ENCODE data around the gene AFAP1. TPM values are rescaled to one million over a fixed set of nuclear protein-coding genes. Genes with fewer than 3 reads are reported as not detected.

The AFAP1 gene
- total RNA-seq, 1 donor from 2014 or later, result 57.6 TPM

DNA sequence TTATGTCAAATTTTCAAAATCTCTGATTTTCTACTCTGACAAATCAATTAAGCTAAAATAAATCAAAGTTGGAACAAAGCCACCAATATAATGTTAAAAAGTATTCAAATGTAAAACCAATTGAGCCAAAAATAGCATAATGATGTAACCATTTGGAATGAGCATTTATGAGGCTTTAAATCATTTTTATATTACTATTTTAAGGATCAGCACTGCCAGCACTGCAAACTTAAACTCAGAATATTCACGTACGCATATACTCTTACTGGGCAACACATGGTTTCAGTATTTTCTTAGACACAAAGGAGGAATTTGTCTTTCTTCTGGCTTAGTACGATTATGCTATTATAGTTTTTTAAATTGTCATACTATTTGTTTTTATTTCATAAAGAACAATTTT is 52.2 kb downstream of the AFAP1 start:
- Mint-ChIP-seq H3K36me3 (ENCODE audit: low read depth) (peaks cover 4% of the 10 kb centered on the region), H3K27ac (no peak overlapping the region), H3K4me1 (ENCODE audit: low read depth) (peaks cover 5% of the 10 kb centered on the region), H3K9me3 (peaks cover 7% of the 10 kb centered on the region), H3K4me3 (ENCODE audit: low read depth) (no peak overlapping the region), H3K27me3 (ENCODE audit: low read depth) (no peaks in the 10 kb centered on the region)
- DNase-seq (ENCODE audit: low spot score), result no peak
- intact Hi-C loops (cut with micrococcal nuclease), result loop anchor here (5.0 kb wide), 1 partner anchor 45 kb away; no protein-coding TSS in a partner anchor

DNA sequence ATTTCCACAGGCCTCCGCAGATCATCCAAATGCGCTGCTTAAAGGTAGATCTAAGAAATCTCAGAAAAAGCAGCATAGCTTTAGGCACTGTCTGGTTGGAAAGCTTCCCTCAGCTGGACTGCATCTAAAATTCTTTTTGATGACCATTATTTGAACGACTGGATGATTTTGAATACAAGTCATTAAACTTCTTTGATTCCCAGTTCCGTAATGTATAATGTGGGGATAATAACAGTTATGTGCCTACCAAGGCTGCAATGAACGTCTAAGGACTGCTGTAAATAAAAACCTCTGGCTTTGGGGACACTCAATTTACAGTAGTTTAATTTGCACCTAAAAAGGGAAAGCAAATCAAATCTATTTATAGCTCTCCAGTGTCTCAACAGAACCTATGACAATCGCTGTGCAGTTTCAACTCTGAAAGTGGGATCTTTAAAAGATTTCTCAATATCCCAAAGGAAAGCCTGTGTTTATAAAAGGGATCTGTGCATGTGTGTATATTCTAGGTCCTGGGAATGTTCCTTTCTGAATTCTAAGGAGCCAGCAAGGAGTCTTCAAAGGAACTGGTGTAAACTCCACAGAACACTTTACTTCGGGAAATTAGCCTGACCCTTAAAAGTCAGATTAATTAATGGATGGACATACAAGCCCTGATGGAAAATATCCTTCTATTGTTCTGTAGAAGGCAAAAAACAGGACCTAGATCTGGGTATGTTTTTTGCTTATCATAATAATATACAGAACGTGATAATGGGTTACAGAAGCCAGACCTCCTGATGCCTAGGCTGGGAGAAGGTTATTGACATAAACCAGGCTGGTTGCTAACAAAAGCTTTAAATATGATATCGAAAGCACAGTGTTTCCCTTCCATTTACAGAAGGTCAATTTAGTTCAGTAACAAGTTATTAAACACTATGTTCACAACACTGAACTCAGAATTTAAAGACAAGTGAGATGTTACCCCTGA is 53.4 kb downstream of the AFAP1 start:
- Mint-ChIP-seq H3K4me3 (ENCODE audit: low read depth) (no peak overlapping the region), H3K27ac (no peak overlapping the region), H3K4me1 (ENCODE audit: low read depth) (peaks cover 6% of the 10 kb centered on the region), H3K9me3 (peaks cover 7% of the 10 kb centered on the region), H3K36me3 (ENCODE audit: low read depth) (peaks cover 4% of the 10 kb centered on the region), H3K27me3 (ENCODE audit: low read depth) (no peaks in the 10 kb centered on the region)
- no peak for DNase-seq (ENCODE audit: low spot score)
- intact Hi-C loops (cut with micrococcal nuclease), result loop anchor here (5.0 kb wide), 1 partner anchor 46 kb away; no protein-coding TSS in a partner anchor

GRCh38 chr4:7885216-7886006 is 54.2 kb downstream of the AFAP1 start:
- peaks cover 15% of the 10 kb centered on the region for H3K4me1 Mint-ChIP-seq (ENCODE audit: low read depth)
- H3K27me3 Mint-ChIP-seq (ENCODE audit: low read depth), result no peaks in the 10 kb centered on the region
- H3K9me3 Mint-ChIP-seq, result peaks cover 7% of the 10 kb centered on the region
- intact Hi-C loops (cut with micrococcal nuclease), result loop anchor here (5.0 kb wide), 1 partner anchor 47 kb away; no protein-coding TSS in a partner anchor
- H3K36me3 Mint-ChIP-seq (ENCODE audit: low read depth), result peaks cover 4% of the 10 kb centered on the region
- H3K27ac Mint-ChIP-seq, result no peak overlapping the region
- no peak for DNase-seq (ENCODE audit: low spot score)
- H3K4me3 Mint-ChIP-seq (ENCODE audit: low read depth), result no peak overlapping the region

DNA sequence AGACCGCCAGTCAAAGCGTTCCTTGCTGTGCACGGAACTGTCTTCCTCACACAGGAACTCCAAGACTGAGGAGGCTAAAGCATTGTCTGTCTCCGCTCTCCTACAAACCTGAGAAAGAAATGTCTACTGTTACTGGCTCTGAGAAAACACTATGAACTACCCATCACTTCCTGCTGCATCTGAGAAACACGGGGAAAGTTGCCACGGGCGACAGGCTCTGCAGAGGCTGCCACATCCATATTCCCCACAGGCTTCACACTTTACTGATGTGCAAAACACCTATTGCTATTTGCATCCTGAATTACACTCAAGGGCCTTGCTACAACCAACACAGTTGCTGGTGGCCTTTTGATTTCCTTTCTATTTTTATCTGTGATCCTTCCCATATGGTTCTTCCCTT is 59.0 kb downstream of the AFAP1 start:
- Mint-ChIP-seq H3K27me3 (ENCODE audit: low read depth) (no peaks in the 10 kb centered on the region), H3K27ac (no peak overlapping the region), H3K9me3 (no peaks in the 10 kb centered on the region), H3K36me3 (ENCODE audit: low read depth) (no peaks in the 10 kb centered on the region), H3K4me1 (ENCODE audit: low read depth) (peaks cover 31% of the 10 kb centered on the region), H3K4me3 (ENCODE audit: low read depth) (no peak overlapping the region)
- DNase-seq (ENCODE audit: low spot score), result no peak
- intact Hi-C loops (cut with micrococcal nuclease), result no loop called here

- no peak for DNase-seq (ENCODE audit: low spot score)
- Mint-ChIP-seq H3K4me1 (ENCODE audit: low read depth) (peaks cover 35% of the 10 kb centered on the region), H3K4me3 (ENCODE audit: low read depth) (no peak overlapping the region), H3K27me3 (ENCODE audit: low read depth) (no peaks in the 10 kb centered on the region), H3K9me3 (no peaks in the 10 kb centered on the region), H3K27ac (no peak overlapping the region), H3K36me3 (ENCODE audit: low read depth) (no peaks in the 10 kb centered on the region)
- intact Hi-C loops (cut with micrococcal nuclease), result loop anchor here (5.0 kb wide), 2 partner anchors 52 to 58 kb away; partner anchors contain the start of gene AFAP1
Measured at GRCh38 chr4:7879127-7879526, 60.5 kb downstream of the AFAP1 start.

- no peaks in the 10 kb centered on the region for H3K27me3 Mint-ChIP-seq (ENCODE audit: low read depth)
- H3K27ac Mint-ChIP-seq, result no peak overlapping the region
- DNase-seq (ENCODE audit: low spot score), result no peak
- H3K36me3 Mint-ChIP-seq (ENCODE audit: low read depth), result no peaks in the 10 kb centered on the region
- H3K4me1 Mint-ChIP-seq (ENCODE audit: low read depth), result peaks cover 40% of the 10 kb centered on the region
- intact Hi-C loops (cut with micrococcal nuclease), result loop anchor here (5.0 kb wide), 2 partner anchors 51 to 59 kb away; partner anchors contain the start of gene AFAP1
- no peaks in the 10 kb centered on the region for H3K9me3 Mint-ChIP-seq
- H3K4me3 Mint-ChIP-seq (ENCODE audit: low read depth), result no peak overlapping the region
Measured at GRCh38 chr4:7878323-7878722, 61.3 kb downstream of the AFAP1 start.

DNA sequence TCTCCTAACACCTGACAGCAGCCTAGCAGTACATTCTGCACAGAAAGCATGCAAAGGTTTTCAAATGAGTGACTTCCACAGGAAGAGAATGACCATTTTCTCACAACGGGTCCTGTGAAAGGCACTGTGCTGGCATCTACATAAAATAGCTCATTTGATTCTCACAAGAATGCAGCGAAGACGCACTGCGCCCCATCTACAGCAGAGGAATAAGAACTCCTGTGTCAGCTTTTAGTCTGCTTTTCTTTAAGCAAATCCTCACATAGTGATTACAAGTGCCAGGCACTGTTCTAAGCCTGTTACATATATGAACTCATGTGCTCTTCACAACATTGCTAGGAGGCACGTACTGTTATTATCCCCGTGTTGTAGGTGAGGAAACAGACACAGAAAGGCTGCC is 62.5 kb downstream of the AFAP1 start:
- H3K27ac Mint-ChIP-seq, result no peak overlapping the region
- H3K27me3 Mint-ChIP-seq (ENCODE audit: low read depth), result no peaks in the 10 kb centered on the region
- peak overlapping the region; percentile 22 for H3K4me3 Mint-ChIP-seq (ENCODE audit: low read depth)
- DNase-seq (ENCODE audit: low spot score), result no peak
- intact Hi-C loops (cut with micrococcal nuclease), result loop anchor here (5.0 kb wide), 2 partner anchors 50 to 60 kb away; partner anchors contain the start of gene AFAP1
- no peaks in the 10 kb centered on the region for H3K9me3 Mint-ChIP-seq
- peaks cover 40% of the 10 kb centered on the region for H3K4me1 Mint-ChIP-seq (ENCODE audit: low read depth)
- H3K36me3 Mint-ChIP-seq (ENCODE audit: low read depth), result no peaks in the 10 kb centered on the region

DNA sequence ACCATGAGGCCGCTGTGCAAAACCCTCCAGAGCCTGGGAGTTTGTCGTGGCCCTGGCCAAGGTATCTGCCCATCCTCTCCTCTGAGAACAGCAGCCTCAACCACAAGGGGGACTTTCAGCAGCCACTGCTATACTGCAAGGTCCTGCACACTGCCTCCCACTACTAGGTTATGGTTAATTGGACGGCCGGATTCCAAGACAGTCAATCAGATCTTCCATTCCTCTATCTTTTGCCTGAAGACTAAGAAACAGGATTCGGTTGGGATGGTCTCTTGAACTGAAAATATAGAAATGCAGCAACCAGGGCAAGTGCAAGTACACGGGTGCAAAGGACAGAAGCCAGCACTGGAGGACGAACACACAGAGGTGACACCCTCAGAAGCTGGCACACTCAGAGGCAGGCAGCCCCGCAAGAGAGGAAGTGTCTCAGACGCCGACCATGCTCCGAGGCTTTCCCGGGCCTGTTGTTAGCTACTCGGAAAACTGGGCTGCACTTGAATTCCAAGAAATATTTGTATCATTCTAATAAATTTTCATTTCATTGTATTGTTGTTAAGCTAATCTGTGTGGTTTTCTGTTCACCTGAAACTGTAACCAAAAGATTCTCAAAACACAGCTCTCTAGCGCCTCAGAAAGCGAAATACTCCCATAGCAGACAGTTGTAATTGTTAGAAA is 63.3 kb downstream of the AFAP1 start:
- H3K9me3 Mint-ChIP-seq, result no peaks in the 10 kb centered on the region
- intact Hi-C loops (cut with micrococcal nuclease), result loop anchor here (5.0 kb wide), 2 partner anchors 49 to 61 kb away; partner anchors contain the start of gene AFAP1
- peak overlapping the region; percentile 38 for H3K27ac Mint-ChIP-seq
- no peaks in the 10 kb centered on the region for H3K36me3 Mint-ChIP-seq (ENCODE audit: low read depth)
- H3K27me3 Mint-ChIP-seq (ENCODE audit: low read depth), result no peaks in the 10 kb centered on the region
- DNase-seq (ENCODE audit: low spot score), result no peak
- peak overlapping the region; percentile 22 for H3K4me3 Mint-ChIP-seq (ENCODE audit: low read depth)
- H3K4me1 Mint-ChIP-seq (ENCODE audit: low read depth), result peaks cover 39% of the 10 kb centered on the region

GRCh38 chr4:7874838-7875237 is 64.8 kb downstream of the AFAP1 start:
- Mint-ChIP-seq H3K27ac (no peak overlapping the region), H3K9me3 (no peaks in the 10 kb centered on the region), H3K4me1 (ENCODE audit: low read depth) (peaks cover 30% of the 10 kb centered on the region), H3K36me3 (ENCODE audit: low read depth) (peaks cover 4% of the 10 kb centered on the region), H3K4me3 (ENCODE audit: low read depth) (no peak overlapping the region), H3K27me3 (ENCODE audit: low read depth) (no peaks in the 10 kb centered on the region)
- intact Hi-C loops (cut with micrococcal nuclease), result loop anchor here (5.0 kb wide), 2 partner anchors 48 to 62 kb away; partner anchors contain the start of gene AFAP1
- no peak for DNase-seq (ENCODE audit: low spot score)

DNA sequence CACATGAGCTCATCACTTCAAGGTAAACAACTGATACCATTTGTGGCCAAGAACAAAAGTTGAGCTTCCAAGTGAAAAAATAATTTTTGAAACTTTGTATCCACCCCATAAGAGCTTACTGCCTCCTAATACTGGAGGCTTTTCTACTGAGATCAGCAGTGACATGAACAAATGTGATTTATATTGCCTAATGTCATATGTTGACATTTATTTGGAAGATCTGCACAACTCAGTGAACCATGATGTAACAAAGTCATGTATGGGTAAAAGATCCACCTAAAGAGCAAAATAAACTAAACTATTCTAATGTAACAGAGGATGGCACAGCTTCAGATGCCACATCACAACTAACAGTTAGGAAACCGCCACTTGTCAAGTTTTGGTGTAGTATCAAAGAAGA is 65.8 kb downstream of the AFAP1 start:
- H3K4me3 Mint-ChIP-seq (ENCODE audit: low read depth), result no peak overlapping the region
- no peaks in the 10 kb centered on the region for H3K9me3 Mint-ChIP-seq
- H3K36me3 Mint-ChIP-seq (ENCODE audit: low read depth), result peaks cover 11% of the 10 kb centered on the region
- H3K27me3 Mint-ChIP-seq (ENCODE audit: low read depth), result no peaks in the 10 kb centered on the region
- H3K4me1 Mint-ChIP-seq (ENCODE audit: low read depth), result peaks cover 35% of the 10 kb centered on the region
- DNase-seq (ENCODE audit: low spot score), result no peak
- intact Hi-C loops (cut with micrococcal nuclease), result no loop called here
- H3K27ac Mint-ChIP-seq, result no peak overlapping the region

DNA sequence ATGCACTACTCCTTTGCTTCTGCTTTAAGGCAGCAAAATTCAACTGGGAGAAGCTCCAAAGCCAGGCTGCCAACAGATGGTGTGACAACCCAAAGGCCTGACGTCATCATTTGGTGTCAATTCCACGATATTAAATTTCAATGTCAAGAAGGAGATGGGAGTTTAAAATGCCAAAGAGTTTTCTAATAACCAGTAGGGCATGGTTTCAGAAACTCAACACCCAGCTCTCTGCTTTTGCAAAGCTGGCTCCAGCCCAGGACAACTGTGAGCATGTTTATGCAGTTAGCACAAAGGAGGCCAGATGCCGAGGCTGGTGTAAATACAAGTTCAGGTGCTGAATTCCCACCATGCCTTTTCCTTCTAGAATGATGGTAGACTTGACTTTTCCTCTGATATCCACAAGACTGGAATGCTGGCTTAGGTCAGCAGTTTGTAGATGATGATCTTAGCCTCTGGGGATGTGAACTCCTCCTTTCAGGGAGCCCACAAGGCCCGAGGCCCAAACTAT is 67.3 kb downstream of the AFAP1 start:
- H3K9me3 Mint-ChIP-seq, result no peaks in the 10 kb centered on the region
- H3K27ac Mint-ChIP-seq, result no peak overlapping the region

GRCh38 chr4:7871356-7871755 is 68.3 kb downstream of the AFAP1 start:
- H3K27ac Mint-ChIP-seq, result no peak overlapping the region
- no peak for DNase-seq (ENCODE audit: low spot score)
- no peaks in the 10 kb centered on the region for H3K9me3 Mint-ChIP-seq
- H3K36me3 Mint-ChIP-seq (ENCODE audit: low read depth), result peaks cover 21% of the 10 kb centered on the region
- intact Hi-C loops (cut with micrococcal nuclease), result no loop called here
- H3K4me1 Mint-ChIP-seq (ENCODE audit: low read depth), result peaks cover 38% of the 10 kb centered on the region
- H3K27me3 Mint-ChIP-seq (ENCODE audit: low read depth), result no peaks in the 10 kb centered on the region
- no peak overlapping the region for H3K4me3 Mint-ChIP-seq (ENCODE audit: low read depth)

More for the DNA sequence above, 67.3 kb downstream of the AFAP1 start:
- peaks cover 17% of the 10 kb centered on the region for H3K36me3 Mint-ChIP-seq (ENCODE audit: low read depth)
- intact Hi-C loops (cut with micrococcal nuclease), result no loop called here
- H3K27me3 Mint-ChIP-seq (ENCODE audit: low read depth), result no peaks in the 10 kb centered on the region
- no peak overlapping the region for H3K4me3 Mint-ChIP-seq (ENCODE audit: low read depth)
- DNase-seq (ENCODE audit: low spot score), result no peak
- H3K4me1 Mint-ChIP-seq (ENCODE audit: low read depth), result peaks cover 42% of the 10 kb centered on the region

Data from activated T-helper 2 cell treated with anti-CD3 and anti-CD28 coated beads, Interferon-gamma antibody, Interleukin-2, Interleukin-4, amounts not matched to agents 10 μg/mL and 5 μg/mL and 100 μg/mL, durations not matched to agents 14 hours and 24 hours and 36 hours (primary cell).